Astrocyte of the spinal cord (primary cell): ENCODE data around the gene PICALM.

Experiments
- DNase-seq: peaks from one replicate; pipeline ENCODE4 v3.0.0; 2011; ENCODE audit warnings: low read depth, low spot score
- H3K4me3 ChIP-seq: 2 replicates; pipeline ENCODE4 v1.5.1; 2011; ENCODE audit warnings: low read depth, mild to moderate bottlenecking, low read length, moderate library complexity
- in situ Hi-C: cut with HindIII; loops from 2 replicates; pipeline ENCODE4 v1.10.0; 2017; ENCODE audit warnings: low sequenced_read_pairs
- TF ChIP-seq, protein P1 (sequence below): IDR thresholded peaks from 2 replicates; pipeline ENCODE4 v1.5.1; 2012; ENCODE audit warnings: low read depth, mild to moderate bottlenecking, low read length, inconsistent platforms

The PICALM gene

DNA sequence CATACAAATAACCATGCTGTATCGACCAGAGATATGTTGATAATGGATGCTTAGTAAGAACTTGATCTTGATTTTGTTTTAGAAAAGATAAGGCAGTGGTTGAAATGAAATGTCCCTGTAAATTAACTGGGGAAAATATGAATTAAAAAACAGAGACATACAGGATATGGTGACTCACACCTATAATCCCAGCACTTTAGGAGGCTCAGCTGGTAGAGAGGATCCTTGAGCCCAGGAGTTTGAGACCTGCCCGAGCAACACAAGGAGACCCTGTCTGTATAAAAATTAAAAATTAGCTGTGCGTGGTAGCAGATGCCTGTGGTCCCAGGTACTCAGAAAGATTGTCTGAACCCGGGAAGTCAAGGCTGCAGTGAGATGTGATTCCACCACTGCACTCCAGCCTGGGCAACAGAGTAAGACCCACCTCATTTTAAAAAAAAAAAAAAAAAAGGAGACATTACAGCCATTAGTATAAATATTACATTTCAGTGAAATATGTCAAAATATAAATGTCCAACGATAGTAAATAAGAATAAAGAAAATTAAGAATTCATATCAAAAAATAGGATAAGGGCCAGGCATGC, 4.6 kb downstream of the PICALM start:
- in situ Hi-C loops = no loop called here
- TF ChIP-seq, protein P1, sequence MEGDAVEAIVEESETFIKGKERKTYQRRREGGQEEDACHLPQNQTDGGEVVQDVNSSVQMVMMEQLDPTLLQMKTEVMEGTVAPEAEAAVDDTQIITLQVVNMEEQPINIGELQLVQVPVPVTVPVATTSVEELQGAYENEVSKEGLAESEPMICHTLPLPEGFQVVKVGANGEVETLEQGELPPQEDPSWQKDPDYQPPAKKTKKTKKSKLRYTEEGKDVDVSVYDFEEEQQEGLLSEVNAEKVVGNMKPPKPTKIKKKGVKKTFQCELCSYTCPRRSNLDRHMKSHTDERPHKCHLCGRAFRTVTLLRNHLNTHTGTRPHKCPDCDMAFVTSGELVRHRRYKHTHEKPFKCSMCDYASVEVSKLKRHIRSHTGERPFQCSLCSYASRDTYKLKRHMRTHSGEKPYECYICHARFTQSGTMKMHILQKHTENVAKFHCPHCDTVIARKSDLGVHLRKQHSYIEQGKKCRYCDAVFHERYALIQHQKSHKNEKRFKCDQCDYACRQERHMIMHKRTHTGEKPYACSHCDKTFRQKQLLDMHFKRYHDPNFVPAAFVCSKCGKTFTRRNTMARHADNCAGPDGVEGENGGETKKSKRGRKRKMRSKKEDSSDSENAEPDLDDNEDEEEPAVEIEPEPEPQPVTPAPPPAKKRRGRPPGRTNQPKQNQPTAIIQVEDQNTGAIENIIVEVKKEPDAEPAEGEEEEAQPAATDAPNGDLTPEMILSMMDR = no peak
- no peak for DNase-seq
- peak overlapping the region; percentile 16 for H3K4me3 ChIP-seq

DNA sequence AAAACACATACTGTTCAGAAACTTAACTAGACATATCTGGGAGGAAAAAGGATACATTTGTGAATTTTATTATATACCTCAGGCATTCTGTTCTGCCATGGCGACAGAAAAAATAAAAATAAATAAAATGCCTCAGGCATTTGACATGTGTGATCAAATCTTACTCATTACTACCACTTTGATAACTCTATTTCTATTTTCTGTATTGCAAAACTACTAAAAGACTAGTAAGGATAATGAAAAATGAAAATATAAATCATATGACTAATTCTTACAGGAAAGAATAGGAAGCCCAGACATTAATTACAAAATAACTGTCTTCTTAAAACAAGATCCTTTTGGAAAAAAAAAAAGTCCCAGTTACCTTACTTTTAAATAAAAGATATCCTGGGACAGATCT, 5.3 kb downstream of the PICALM start:
- TF ChIP-seq, protein P1 = no peak
- in situ Hi-C loops = no loop called here
- H3K4me3 ChIP-seq = no peak overlapping the region
- peak; percentile 52 for DNase-seq

DNA sequence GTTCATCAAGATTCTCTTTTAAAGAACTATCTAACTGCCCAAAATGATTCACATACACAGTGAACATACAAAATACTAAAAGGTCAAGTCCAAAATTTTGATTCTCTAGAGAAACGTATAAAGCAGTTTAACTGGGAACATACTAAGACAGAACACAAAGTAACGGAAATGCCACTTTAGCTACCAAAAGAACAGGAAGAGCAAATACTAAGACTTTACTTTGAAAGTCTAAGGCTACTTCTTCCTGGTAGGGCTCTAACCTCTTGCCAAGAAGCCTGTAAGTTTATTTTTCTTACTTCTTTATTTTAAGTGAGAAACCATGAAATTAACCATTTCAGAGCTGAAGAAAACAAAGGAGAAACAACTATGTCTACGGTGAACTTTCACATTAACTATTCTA, 6.2 kb downstream of the PICALM start:
- no peak overlapping the region for H3K4me3 ChIP-seq
- in situ Hi-C loops = no loop called here
- DNase-seq = peak; percentile 44
- TF ChIP-seq, protein P1 = no peak

DNA sequence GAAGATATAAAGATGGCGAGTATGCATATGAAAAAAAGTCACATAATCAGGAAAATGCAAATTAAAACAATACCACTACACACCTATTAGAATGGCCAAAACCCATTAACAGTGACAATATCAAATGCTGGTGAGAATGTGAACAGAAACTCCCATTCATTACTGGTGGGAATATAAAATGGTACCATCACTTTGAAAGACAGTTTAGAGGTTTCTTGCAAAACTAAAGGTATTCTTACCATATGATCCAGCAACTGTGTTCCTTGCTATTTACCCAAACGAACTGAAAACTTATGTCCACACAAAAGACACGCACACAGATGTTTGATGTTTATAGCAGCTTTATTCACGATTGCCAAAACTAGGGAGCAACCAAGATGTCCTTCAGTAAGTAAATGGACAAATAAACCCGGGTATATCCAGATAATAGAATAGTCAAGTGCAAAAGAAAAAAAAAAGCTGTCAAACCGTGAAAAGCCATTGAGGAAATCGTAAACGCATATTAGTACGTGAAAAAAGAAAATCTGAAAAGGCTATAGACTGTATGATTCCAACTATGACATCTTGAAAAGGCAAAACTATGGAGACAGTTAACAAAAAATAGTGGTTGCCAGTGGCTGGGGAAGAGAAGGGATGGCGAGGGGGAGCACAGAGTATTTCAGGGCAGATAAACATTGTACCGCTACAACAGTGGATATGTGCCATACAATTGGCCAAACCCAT, 7.2 kb downstream of the PICALM start:
- in situ Hi-C loops = no loop called here
- no peak for DNase-seq
- H3K4me3 ChIP-seq = no peak overlapping the region
- TF ChIP-seq, protein P1 = no peak

DNA sequence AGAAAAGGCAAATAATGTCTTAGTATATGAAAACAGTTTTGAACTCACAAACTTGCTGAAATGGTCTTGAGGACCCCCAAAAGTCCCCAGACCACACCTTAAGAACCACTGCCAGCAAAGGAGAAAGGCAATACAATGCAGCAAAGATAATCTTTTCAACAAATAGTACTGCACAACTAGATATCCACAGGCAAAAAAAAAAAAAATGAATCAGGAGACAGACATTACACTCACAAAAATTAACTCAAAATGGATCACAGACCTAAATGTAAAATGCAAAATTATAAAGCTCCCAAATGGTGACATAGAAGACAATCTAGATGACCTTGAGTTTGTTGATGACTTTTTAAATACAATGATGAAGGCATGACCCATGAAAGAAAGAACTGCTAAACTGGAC, 8.3 kb downstream of the PICALM start:
- H3K4me3 ChIP-seq = no peak overlapping the region
- DNase-seq = no peak
- TF ChIP-seq, protein P1 = no peak
- in situ Hi-C loops = no loop called here

DNA sequence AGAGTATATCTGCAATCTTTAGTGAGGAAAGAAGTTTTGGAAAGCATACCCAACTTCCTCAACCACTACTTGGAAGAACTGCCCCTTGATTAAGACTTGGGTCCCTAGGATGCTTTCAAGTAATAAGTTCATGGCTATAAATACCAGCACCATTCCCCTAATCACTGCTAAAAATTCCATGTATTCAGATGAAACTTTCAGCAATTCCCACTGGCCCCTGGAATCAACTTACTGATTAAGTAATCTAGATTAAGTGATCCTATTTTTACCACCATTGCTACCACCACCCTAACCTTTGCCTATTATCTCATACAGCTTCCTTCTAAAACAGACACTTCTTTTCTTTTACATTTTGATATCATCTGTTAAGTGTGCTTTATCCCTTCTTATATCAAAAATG, 10.5 kb downstream of the PICALM start:
- in situ Hi-C loops = no loop called here
- TF ChIP-seq, protein P1 = no peak
- no peak overlapping the region for H3K4me3 ChIP-seq
- no peak for DNase-seq
